SKM-1 treated with dmso at 0.1 percent for 144 hours (cell line): ENCODE data around the gene WDR59.

Experiments used
- DNase-seq: peaks from one replicate; lab custom pipeline; 2025; ENCODE audit not compliant: unreplicated experiment; lab: John Stamatoyannopoulos, UW

The WDR59 gene

DNA sequence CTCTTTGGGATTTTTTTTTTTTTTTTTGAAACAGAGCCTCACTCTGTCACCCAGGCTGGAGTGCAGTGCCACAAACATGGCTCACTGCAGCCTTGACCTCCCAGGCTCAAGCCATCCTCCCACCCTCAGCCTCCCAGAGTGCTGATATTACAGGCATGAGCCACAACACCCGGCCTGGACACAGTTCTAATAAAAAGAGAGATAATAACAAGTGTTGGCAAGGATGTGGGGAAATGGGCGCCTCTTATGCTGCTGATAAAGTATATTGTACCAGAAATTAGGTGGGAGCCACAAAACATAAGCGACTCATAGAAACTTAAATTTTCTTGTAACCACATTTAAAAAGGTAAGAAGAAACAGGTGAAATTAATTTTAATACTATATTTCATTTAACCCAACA, 159.9 kb downstream of the WDR59 start:
- DNase-seq, result no peak
